NCI-H1417 (cell line): ENCODE measurements around the gene SPI1.

Source experiments
- DNase-seq, 3 experiments: peaks; one replicate each; lab custom pipeline; 2025; lab: John Stamatoyannopoulos, UW

The SPI1 gene

DNA sequence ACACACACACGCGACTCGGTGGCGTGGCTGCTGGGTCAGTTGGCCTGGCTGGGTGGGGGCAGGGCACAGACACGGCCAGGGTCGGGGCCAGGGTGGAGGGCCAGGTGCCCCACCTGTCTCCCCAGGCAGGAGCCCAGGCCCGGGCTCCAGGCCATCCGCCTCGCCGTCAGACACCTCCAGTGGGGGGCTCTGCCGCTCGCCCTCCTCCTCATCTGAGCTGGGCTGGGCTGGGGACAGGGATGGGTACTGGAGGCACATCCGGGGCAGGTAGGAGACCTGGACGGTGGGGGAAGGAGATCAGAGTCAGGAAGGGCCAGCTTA is 19.7 kb downstream of the SPI1 start:
- DNase-seq, result no peak

DNA sequence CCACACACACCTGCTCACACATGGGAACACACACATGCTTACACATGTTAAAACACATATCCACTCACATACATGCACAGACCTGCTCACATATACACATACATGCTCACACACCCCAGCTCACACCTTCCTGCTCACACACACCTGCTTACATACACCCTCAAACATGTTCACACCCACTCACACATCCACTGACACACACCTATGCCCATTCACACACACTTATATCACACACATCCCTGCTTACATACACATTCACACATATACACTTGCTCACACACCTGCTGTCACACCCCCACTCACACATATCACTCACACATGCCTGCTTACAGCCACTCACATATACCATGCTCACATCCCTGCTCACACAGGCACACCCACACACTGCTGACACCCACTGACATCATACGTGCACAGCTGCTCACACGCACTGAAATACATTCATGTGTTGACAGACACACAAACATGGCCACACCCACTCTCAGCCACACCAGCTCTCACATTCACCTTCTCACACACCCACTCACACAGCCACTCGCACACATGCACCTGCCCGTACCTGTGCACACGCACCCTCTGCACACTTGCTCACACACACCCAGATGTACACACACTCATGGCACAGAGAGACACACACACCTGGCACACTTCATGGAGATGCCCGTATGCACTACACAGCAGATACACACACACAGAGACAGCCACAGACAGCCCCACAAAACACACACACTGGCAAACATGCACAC is 20.2 kb downstream of the SPI1 start:
- DNase-seq, result no peak

DNA sequence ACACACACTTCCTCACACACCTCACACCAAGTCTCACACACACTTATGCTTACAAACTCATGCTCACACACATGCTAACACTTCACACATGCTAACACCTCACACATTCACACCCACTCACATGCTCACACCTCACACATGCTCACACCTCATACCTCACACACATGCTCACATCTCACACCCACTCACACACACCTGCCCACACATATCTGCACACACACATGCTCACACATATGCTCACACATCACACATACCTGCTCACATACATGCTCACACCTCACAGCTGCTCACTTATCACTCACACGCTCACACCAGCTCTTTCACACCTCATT is 21.4 kb downstream of the SPI1 start:
- DNase-seq, result no peak

DNA sequence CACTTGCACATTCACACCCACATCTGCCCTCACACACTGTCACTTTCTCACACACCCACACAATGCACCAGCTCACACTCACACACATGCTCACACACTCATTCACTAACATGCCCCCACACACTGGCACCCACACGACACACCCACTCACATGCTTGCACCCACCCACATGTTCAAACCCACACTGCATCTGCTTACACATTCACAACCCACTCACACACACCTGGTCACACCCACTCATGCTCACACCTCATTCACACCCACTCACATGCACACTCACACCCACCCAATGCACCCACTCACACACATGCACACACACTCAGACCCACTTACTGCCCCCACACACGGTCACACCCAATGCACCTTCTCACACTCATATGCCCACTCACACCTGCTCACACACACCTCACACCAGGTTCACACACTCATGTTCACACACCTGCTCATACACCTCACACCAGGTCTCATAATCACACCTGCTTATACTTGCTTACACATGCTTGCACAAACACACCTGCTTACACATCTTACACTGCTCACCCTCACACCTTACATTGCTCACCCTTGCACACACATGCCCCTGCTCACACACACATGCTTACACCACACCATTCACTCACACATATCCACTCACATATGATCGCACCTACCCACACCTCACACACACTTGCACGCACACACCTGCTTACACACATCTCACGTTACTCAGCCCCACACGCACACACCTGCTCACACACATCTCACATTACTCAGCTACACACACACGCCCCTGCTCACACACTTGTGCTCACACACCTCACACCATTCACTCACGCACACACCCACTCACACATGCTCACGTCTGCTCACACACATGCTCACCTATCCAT is 22.0 kb downstream of the SPI1 start:
- DNase-seq, result no peak

DNA sequence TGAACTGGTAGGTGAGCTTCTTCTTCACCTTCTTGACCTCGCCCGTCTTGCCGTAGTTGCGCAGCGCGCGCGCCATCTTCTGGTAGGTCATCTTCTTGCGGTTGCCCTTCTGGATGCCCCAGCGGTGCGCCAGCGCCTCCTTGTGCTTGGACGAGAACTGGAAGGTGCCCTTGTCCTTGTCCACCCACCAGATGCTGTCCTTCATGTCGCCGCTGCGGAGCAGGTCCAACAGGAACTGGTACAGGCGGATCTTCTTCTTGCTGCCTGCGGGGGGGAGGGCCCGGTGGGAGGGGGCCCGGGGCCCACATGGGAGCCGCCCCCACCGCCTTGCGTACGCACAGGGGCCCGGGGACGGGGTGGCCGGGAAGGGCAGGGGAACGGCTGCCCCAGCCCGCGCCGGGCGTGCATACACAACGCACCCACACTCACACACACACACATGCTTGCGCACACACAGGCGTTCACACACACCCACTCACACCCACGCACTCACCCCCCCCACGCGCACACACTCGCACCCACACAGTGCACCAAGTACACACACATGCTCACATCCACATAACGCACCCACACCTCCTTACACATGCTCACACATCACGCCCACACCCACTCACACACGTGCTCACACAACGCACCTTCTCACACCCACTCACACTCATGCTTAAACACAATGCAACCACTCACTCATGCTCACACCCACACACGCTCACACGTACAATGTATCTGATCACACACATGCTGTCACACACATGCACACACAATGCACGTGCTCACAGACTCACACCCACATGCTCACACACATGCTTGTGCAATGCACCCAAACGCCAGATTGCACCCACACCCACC is 22.8 kb downstream of the SPI1 start:
- DNase-seq, result peak; percentile 90 to 97 (median 97)

DNA sequence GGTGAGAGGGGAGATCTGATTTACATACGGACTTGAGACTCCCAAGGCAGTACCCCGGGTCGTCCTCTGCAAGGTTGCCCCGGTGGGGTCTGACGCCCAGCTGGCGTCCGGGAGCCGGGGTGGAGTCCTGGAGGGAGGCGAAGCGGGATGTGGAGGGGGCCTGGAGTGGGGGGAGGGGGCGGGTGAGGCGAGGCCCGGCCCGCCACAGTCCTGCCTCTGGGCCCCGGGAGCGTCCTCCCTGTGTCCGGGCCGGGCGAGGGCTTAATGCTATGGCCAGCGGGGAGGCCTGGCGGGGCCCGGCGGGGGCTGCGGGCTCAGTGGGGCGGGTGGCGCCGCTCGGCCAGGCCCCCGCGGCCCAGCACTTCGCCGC is 23.4 kb downstream of the SPI1 start:
- DNase-seq, result no peak

DNA sequence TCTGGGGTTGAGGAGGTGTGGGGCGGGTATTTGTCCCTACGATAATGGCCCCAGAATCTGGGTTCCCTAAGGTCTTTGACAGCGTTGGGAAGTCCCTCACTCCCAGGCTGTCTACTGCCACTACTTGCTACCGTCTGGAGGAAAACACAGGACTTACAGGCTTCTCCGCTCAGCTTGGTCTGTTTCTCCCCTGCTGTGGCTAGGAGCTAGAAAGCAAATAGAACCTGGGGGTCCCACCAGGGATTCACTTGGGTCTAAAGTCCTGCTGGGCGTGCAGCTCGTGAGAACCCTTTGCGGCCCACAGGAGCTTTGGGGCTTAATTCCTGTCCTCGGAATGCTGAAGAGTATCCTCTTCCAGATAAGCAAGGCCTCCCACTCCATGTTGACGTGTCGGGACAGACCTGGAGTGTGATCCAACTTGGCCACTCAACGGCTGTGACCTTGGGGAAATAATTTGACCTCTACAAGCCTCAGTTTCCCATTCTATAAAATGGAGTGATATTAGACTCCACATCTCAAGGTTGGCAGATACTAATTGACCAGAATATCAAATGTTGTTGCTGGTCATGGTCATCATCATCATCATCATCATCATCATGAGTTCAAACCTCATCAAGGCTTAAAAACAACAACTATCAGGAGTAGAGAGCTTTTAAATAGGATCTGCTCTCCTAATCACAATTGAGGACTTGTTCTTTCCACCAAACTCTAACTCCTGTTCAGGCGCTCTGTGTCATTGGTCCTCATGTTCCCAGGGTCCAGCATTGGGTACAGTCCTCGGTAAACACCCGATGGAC is 24.2 kb downstream of the SPI1 start:
- DNase-seq, result no peak

DNA sequence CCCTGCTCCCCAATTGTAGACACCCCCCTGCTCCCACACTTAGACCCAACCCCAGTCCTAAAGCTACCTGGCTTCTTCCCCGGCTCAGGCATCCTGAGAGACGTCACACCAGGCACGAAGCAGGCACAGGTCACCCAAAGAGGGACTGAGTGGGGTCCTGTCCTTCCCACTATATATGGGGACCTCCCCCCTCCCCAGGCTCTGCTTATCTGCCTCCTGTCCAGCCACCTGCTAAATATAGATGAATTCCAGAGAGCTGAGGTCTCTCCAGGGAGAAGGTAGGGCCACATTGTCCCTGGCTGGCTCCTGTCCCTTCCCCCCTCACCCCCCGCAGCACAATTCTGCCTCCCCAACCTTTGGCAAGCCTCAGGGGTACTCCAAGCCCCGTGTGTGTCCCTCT is 25.8 kb downstream of the SPI1 start, which contains the start of gene MYBPC3:
Gene MYBPC3, minus strand, starts transcription at position 147 of the 400 bp plus-strand sequence. Its CDS starts 55 bp downstream, at position 92.
- DNase-seq, result no peak

DNA sequence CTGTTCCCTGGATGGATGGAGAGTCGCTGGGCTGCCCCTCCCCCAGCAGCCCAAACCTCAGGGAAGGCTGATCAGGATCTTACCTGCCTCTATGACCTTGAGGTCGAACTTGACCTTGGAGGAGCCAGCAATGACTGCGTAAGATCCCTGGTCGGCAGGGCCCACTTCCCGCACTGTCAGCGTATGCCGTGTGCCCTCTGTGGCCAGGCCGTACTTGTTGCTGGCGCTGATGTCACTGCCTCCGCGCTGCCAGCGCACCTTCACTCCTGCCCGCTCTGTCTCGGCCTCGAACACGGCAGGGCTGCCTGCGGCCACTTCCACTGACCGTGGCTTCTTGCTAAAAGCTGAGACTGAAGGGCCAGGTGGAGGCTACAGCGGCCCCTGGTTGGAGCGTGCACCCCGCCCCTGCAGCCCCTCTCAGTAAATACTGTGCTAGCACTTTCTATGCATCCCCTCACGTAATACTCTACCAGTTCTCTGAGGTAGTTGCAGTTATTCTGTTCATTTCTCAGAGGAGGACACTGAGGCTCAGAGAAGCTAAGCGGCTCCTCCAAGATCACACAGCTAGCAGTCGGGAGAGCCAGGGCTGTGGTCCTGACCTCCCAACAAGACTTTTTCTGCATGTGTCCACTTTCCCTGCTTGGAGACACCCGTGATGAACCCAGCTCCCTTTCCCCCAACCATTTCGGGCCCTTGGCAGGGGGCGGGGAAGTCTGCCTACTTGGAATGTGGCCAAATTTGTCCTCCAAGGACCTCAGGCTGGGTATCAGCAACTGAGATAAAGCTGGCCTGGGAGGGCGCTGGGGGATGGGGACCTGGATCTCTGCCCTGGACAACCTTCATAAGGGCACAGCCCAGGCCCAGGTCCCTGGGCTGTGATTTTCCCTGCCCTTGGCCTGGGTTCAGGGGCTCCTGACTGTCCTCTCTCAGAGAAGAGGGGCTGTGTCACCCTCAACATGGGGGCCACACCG is 26.9 kb downstream of the SPI1 start:
- DNase-seq, result no peak

DNA sequence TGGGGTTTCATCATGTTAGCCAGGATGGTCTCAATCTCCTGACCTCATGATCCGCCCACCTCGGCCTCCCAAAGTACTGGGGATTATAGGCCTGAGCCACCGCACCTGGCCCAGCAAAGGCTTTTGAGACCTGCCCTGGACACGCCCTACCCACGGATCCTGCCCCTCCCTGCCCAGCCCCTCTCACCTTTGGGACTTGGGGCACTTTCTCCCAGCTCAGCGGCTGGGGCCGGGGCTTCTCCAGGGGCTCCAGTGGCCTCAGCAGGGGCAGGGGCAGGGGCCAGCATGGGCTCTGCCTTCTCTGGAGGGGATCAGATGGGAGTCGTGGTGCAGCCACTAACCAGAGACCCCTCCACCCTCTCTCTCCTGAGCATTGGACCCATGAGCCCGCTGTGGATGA is 28.0 kb downstream of the SPI1 start:
- DNase-seq, result no peak

DNA sequence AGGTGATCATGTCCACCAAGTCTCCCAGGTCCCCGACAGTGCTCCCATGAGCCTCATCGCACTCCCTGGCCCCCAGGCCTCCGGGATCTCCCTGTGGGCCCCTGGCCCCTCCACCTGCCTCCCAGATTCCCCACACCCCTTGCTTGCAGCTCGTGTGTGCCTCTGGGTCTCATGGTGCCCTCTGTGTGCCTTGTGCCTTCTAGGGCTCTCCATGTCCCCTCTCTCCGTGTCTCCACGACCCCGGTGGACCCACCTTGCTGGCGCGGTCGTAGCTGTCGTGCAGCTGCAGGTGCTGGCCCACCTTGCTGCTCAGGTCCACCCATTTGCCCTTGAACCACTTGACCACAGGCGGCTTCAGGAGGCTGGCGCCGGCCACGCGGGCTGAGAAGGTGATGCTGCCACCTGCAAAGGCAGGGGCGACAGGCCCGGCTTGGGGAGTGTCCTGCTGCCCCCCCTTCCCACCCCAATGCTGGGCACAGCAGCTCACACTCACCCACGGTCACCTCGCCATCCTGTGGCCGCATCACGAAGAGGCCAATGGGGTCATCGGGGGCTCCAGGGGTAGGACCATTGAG is 28.7 kb downstream of the SPI1 start:
- DNase-seq, result no peak

DNA sequence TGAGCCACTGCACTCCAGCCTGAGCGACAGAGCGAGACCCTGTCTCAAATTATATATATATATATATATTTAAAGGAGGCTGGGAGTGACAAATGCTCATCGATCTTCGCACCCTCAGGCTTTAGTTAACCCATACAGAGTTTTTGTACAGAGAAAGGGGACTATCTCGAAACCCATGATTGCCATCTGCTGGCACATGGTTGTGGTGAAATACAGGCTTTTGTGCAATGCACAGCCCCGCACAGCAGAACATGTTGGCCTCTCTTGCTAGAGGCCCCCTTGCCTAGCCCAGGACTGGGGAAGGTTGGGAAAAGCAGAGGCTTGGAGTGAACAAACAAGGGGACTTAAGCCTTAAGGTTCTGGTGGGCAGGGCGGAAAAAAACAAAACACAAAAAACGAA is 29.5 kb downstream of the SPI1 start:
- peak in 2 of 3 experiments; percentile 18 to 46 for DNase-seq

DNA sequence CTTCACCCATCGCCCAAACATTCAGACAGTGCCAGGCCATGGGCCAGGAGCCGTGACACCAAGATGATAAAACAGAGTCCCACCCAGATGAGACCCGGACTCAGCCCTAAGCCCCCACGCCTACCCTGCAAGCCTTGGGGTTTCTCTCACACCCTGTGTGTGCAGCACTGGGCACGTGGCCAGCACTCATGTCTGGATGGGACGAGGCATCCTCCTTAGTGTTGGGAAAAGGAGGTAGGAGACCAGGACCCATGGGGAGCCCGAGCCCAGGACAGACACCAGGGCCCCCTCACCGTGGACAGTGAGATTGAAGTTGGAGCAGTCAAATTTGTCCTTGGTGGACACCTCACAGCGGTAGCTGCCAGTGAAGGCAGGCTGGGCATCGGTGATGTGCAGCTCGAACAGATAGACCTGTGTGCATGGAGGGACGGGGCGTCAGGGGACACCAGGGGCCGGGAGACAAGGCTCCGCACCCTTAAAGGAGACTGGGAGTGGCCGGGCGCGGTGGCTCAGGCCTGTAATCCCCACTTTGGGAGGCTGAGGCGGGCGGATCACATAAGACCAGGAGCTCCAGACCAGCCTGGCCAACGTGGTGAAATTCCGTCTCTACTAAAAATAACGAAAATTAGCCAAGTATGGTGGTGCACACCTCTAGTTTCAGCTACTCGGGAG is 30.1 kb downstream of the SPI1 start:
- no peak for DNase-seq

DNA sequence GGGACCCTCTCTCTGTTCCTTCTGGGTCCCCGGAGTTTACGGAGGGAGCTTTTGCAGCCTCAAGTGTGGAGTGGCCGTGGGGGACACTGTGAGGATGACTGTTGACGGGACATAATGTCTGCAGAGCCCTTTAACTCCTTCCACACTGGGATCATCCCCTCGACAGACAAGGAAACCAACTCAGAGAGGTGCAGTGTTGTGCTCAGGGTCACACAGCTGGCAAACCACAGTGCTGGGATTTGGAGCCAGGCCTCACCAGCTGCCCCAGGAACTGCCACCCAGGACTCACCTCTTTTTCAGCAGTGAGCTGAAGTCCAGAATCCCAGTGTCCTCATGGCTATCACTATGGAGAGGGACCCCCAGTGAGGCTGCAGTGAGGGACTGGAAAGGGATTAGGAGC is 31.2 kb downstream of the SPI1 start:
- DNase-seq, result no peak

DNA sequence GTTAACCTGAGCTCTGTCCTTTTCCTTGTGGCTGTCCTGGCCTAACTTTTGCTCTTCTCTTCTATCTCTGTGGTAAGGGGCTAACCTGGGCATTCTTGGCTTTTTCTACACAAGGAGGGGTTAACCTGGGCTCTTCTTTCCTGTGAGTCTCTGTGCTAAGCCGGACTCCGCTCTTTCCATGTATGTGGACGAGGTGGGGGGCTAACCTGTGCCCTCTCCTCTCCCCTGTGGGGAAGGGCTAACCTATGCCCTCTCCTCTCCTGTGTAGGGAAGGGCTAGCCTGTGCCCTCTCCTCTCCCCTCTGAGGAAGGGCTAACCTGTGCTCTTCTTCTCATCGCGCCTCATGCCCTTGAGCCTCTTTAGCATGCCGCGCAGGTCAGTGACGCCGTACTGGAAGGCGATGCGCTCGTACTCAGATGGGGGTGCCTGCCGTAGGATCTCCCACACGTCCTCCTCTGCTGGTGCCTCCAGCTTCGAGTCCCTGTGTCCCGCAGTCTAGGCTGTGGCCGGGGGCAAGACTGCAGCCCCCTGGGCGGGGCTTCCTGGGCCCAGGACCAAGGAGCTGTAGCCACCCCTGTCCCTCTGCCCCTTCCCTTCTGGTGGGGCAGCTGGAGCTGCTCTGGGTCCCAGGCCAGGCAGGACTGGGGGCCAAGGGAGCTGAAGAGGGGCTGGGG is 32.3 kb downstream of the SPI1 start:
- DNase-seq, result no peak

DNA sequence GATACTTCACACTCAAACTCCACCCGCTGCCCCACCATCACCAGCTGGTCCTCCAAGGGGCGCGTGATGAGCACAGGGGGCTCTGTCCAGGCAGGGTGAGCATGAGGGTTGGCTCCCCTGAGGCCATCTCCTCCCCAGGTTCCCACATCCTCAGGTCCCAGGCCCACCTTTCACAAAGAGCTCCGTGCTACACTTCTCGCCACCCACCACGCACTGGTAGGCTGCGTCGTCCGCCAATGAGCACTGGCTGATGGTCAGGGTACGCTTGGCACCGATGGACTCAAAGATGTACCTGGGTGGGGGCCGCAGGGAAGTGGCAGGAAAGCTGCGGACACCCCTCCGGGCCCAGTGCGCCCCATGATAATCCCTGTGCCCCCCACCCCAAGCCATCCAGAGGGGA is 35.5 kb downstream of the SPI1 start:
- no peak for DNase-seq

DNA sequence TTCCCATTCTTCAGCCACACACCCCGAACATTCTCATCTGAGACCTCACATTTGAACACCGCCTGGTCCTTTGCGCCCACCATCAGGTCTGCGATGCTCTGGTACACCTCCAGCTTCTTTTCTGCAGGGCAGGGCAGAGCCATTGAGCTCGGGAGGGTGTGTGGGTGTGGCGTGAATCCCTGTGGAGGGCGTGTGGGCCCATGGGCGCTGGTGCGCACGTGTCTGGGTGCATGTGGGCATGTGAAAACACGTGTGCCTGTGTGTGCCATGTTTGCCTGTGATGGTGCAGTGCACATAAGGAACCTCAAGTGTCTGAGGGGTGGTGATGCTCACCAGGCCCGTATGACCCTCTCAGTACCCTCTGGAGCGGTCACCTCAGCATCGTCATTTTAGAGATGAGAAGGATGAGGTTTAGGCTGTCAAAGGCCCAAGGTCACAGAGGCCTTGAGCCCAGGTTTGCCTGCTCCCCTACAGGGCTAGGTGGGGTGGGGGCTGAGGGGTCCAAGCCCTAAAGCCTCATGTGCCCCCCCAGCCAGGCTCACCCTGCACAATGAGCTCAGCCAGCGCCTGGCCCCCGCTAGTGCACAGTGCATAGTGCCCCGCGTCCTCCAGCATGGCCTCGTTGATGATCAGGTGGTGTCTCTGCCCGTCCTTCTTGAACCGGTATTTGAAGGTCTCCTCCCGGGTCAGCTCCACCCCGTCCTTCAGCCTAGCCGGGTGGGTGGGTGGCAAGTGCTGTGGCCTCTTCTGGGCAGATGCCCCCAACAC is 36.1 kb downstream of the SPI1 start:
- DNase-seq, result no peak

DNA sequence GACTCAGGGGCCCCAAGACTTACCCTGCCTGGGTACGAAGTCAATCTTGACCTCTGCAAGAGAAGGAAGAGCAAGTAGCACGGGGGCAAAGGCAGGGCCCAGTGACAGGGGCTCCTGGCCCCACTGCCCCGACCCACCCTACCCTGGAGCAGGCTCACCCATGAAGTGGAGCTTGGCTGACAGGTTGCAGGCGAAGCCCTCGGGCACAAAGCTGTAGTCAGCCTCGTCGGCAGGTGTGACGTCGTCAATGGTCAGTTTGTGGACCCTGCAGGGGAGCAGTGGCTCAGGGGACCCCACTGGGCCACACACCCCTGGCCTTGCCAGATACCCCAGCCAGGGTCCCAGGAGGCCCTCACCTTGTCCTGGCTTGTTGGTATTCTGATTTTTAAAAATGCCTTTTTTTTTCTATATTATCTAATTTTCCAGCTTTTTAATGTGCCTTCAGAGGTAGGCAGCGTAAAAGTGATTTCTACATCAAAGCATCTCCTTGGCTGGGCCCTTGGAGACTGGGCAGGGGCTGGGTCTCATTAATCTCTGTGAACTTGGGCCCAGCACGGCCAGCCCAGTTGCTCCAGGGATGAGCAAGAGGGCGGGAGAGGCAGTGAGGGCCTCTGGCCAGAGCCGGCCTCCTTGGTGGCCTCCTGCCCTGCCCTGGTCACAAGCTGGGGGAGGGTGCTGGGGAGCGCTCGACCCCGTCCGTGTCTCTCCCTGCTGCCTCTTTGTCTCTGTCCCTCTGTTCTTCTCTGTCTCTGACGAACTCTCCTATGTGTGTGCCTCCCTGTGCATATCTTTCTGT is 37.2 kb downstream of the SPI1 start:
- DNase-seq, result no peak
